ENCODE data around the gene ICA1L. TPM values are rescaled to one million over a fixed set of nuclear protein-coding genes. Genes with fewer than 3 reads are reported as not detected.

ICA1L gene
- total RNA-seq, 1 experiment from 2014 or later = 6.4 TPM

GRCh38 chr2:202822411-202822810 is 49.2 kb downstream of the ICA1L start:
- BruUV-seq (replicated peaks) = no TSS peak
- H3K36me3 ChIP-seq (ENCODE audit: control insufficient read depth, insufficient read depth, low read length) = no peaks in the 10 kb centered on the region
- no peak for DNase-seq (ENCODE audit: low read depth, low spot score)
- ChIA-PET CTCF (no interaction called here), POLR2A (interaction anchor here (0.5 kb wide), 1 partner anchor 19 kb away, joined by 3 read pairs; no protein-coding TSS in a partner anchor)
- in situ Hi-C loops (cut with HindIII; ENCODE audit: low pct_unique_long_range_greater_than_20kb, low sequenced_read_pairs) = no loop called here
- TF ChIP-seq, protein P1, sequence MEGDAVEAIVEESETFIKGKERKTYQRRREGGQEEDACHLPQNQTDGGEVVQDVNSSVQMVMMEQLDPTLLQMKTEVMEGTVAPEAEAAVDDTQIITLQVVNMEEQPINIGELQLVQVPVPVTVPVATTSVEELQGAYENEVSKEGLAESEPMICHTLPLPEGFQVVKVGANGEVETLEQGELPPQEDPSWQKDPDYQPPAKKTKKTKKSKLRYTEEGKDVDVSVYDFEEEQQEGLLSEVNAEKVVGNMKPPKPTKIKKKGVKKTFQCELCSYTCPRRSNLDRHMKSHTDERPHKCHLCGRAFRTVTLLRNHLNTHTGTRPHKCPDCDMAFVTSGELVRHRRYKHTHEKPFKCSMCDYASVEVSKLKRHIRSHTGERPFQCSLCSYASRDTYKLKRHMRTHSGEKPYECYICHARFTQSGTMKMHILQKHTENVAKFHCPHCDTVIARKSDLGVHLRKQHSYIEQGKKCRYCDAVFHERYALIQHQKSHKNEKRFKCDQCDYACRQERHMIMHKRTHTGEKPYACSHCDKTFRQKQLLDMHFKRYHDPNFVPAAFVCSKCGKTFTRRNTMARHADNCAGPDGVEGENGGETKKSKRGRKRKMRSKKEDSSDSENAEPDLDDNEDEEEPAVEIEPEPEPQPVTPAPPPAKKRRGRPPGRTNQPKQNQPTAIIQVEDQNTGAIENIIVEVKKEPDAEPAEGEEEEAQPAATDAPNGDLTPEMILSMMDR (IDR thresholded peaks at IDR 0.05) = no peak
- TF ChIP-seq POLR2AphosphoS5 (IDR thresholded peaks at IDR 0.05; ENCODE audit: low read depth, low read length) = no peak
- TF ChIP-seq TCF7L2 (IDR thresholded peaks at IDR 0.05; ENCODE audit: low read depth, low read length) = no peak
- TF ChIP-seq, protein P2, sequence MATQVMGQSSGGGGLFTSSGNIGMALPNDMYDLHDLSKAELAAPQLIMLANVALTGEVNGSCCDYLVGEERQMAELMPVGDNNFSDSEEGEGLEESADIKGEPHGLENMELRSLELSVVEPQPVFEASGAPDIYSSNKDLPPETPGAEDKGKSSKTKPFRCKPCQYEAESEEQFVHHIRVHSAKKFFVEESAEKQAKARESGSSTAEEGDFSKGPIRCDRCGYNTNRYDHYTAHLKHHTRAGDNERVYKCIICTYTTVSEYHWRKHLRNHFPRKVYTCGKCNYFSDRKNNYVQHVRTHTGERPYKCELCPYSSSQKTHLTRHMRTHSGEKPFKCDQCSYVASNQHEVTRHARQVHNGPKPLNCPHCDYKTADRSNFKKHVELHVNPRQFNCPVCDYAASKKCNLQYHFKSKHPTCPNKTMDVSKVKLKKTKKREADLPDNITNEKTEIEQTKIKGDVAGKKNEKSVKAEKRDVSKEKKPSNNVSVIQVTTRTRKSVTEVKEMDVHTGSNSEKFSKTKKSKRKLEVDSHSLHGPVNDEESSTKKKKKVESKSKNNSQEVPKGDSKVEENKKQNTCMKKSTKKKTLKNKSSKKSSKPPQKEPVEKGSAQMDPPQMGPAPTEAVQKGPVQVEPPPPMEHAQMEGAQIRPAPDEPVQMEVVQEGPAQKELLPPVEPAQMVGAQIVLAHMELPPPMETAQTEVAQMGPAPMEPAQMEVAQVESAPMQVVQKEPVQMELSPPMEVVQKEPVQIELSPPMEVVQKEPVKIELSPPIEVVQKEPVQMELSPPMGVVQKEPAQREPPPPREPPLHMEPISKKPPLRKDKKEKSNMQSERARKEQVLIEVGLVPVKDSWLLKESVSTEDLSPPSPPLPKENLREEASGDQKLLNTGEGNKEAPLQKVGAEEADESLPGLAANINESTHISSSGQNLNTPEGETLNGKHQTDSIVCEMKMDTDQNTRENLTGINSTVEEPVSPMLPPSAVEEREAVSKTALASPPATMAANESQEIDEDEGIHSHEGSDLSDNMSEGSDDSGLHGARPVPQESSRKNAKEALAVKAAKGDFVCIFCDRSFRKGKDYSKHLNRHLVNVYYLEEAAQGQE (IDR thresholded peaks at IDR 0.05; ENCODE audit: insufficient read depth in 1 of 2, low read depth in 2 of 2, low read length in 1 of 2) = no peak
- TF ChIP-seq SIN3A (IDR thresholded peaks at IDR 0.05; ENCODE audit: borderline replicate concordance, insufficient read depth, low read depth, low read length) = no peak
- H3K27ac ChIP-seq (ENCODE audit: low read length) = no peak overlapping the region
- no peaks in the 10 kb centered on the region for H3K9me3 ChIP-seq (ENCODE audit: control insufficient read depth, insufficient read depth, low read depth, low read length)
- H3K27me3 ChIP-seq (ENCODE audit: control insufficient read depth, insufficient read depth, low read length) = no peaks in the 10 kb centered on the region
- ATAC-seq = no peak
- intact Hi-C loops (cut with micrococcal nuclease; ENCODE audit: unreplicated experiment) = no loop called here
- no peak overlapping the region for H3K4me3 ChIP-seq (ENCODE audit: low read depth in 2 of 2, low read length in 2 of 2)
- no peaks in the 10 kb centered on the region for H3K4me1 ChIP-seq (ENCODE audit: control insufficient read depth, insufficient read depth, low read length)

DNA sequence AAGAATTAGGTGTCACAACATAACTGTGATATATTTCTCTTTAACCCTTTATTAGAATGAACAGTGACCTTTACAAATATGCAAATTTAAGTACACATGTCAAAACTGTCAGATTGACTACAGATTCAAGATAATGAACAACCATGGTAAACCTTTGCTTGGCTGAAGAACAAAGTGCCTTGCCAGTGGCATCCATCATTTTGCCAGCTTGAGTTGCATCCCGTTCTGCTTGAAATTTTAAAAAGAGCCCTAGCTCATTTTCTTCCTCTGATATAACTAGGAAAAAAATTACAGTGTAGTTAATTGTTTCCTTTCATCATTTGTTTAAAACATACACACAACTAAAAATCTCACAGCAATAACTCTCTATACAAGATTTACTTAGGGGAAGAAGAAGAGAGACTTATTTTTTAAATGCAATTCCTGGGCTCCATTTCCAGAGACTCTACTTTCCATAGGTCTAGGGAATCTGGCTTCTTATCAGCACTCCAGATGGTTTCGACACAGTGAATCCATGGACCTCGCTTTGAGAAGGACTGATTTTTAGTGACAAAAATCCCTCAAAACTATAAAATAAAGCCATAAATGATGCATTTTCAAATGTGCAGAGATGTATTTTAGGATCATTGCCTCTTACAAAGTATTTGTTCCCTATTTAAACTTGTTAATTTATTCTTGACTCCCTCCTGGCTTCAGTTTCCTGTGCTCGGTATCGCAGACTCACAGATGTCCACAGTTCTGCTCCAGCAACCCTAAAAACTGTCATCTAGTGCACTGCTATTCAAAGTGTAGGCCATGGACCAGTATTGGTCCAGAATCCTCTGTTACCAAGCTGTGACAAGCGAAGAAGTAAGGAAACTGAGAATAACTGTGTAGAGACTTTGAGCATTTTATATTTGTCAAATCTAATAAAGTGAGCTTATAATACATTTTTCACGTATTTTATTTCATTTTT is 50.1 kb downstream of the ICA1L start:
- H3K4me1 ChIP-seq (ENCODE audit: control insufficient read depth, insufficient read depth, low read length) = no peaks in the 10 kb centered on the region
- ChIA-PET CTCF (interaction anchor here (0.6 kb wide), 1 partner anchor 249 kb away, joined by 4 read pairs; no protein-coding TSS in a partner anchor), POLR2A (no interaction called here)
- H3K9me3 ChIP-seq (ENCODE audit: control insufficient read depth, insufficient read depth, low read depth, low read length) = no peaks in the 10 kb centered on the region
- ATAC-seq = no peak
- no peaks in the 10 kb centered on the region for H3K36me3 ChIP-seq (ENCODE audit: control insufficient read depth, insufficient read depth, low read length)
- intact Hi-C loops (cut with micrococcal nuclease; ENCODE audit: unreplicated experiment) = no loop called here
- H3K27ac ChIP-seq (ENCODE audit: low read length) = no peak overlapping the region
- BruUV-seq (replicated peaks) = no TSS peak
- no peak overlapping the region for H3K4me3 ChIP-seq (ENCODE audit: low read depth in 2 of 2, low read length in 2 of 2)
- DNase-seq (ENCODE audit: low read depth, low spot score) = no peak
- no peak for TF ChIP-seq TCF7L2 (IDR thresholded peaks at IDR 0.05; ENCODE audit: low read depth, low read length)
- TF ChIP-seq POLR2AphosphoS5 (IDR thresholded peaks at IDR 0.05; ENCODE audit: low read depth, low read length) = no peak
- TF ChIP-seq, protein P2 (IDR thresholded peaks at IDR 0.05; ENCODE audit: insufficient read depth in 1 of 2, low read depth in 2 of 2, low read length in 1 of 2) = no peak
- no peak for TF ChIP-seq SIN3A (IDR thresholded peaks at IDR 0.05; ENCODE audit: borderline replicate concordance, insufficient read depth, low read depth, low read length)
- TF ChIP-seq, protein P1 (IDR thresholded peaks at IDR 0.05) = no peak
- in situ Hi-C loops (cut with HindIII; ENCODE audit: low pct_unique_long_range_greater_than_20kb, low sequenced_read_pairs) = no loop called here
- no peaks in the 10 kb centered on the region for H3K27me3 ChIP-seq (ENCODE audit: control insufficient read depth, insufficient read depth, low read length)

Data from Panc1 (cell line).